ENCODE measurements around the gene HIKESHI.

DNA sequence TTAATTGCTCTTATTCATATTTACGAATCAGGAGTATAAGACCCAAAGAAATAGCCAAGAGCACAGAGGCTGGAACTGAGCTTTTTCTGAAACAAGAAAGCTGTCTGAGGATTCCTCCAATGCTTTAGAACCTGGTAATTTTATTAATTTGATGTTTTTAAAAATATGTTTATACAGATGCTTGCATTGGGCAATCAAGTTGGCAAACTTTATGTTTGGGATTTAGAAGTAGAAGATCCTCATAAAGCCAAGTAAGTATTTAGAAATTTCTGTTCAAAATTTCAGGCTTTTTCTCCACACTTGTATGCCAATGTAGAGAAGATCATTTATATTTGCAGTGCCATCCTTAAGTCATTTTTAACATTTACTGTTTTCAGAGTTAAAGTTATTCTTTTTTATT lies 24.3 kb upstream of the HIKESHI start:
- TF ChIP-seq JUND (IDR thresholded peaks at IDR 0.05) (no peak), POLR2A (IDR thresholded peaks at IDR 0.05; ENCODE audit: borderline replicate concordance, extremely low read depth, insufficient read depth, insufficient read length) (no peak), EZH2 (IDR thresholded peaks at IDR 0.05) (no peak)
- TF ChIP-seq, protein P1, sequence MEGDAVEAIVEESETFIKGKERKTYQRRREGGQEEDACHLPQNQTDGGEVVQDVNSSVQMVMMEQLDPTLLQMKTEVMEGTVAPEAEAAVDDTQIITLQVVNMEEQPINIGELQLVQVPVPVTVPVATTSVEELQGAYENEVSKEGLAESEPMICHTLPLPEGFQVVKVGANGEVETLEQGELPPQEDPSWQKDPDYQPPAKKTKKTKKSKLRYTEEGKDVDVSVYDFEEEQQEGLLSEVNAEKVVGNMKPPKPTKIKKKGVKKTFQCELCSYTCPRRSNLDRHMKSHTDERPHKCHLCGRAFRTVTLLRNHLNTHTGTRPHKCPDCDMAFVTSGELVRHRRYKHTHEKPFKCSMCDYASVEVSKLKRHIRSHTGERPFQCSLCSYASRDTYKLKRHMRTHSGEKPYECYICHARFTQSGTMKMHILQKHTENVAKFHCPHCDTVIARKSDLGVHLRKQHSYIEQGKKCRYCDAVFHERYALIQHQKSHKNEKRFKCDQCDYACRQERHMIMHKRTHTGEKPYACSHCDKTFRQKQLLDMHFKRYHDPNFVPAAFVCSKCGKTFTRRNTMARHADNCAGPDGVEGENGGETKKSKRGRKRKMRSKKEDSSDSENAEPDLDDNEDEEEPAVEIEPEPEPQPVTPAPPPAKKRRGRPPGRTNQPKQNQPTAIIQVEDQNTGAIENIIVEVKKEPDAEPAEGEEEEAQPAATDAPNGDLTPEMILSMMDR (IDR thresholded peaks at IDR 0.05 in 2 of 3, conservative IDR thresholded peaks at IDR 0.05 in 1 of 3; ENCODE audit: borderline replicate concordance in 1 of 3, insufficient read depth in 1 of 3, low read depth in 2 of 3, low read length in 2 of 3) = no peak
- TF ChIP-seq, protein P2, sequence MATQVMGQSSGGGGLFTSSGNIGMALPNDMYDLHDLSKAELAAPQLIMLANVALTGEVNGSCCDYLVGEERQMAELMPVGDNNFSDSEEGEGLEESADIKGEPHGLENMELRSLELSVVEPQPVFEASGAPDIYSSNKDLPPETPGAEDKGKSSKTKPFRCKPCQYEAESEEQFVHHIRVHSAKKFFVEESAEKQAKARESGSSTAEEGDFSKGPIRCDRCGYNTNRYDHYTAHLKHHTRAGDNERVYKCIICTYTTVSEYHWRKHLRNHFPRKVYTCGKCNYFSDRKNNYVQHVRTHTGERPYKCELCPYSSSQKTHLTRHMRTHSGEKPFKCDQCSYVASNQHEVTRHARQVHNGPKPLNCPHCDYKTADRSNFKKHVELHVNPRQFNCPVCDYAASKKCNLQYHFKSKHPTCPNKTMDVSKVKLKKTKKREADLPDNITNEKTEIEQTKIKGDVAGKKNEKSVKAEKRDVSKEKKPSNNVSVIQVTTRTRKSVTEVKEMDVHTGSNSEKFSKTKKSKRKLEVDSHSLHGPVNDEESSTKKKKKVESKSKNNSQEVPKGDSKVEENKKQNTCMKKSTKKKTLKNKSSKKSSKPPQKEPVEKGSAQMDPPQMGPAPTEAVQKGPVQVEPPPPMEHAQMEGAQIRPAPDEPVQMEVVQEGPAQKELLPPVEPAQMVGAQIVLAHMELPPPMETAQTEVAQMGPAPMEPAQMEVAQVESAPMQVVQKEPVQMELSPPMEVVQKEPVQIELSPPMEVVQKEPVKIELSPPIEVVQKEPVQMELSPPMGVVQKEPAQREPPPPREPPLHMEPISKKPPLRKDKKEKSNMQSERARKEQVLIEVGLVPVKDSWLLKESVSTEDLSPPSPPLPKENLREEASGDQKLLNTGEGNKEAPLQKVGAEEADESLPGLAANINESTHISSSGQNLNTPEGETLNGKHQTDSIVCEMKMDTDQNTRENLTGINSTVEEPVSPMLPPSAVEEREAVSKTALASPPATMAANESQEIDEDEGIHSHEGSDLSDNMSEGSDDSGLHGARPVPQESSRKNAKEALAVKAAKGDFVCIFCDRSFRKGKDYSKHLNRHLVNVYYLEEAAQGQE (IDR thresholded peaks at IDR 0.05; ENCODE audit: low read depth) = no peak
- TF ChIP-seq, protein P3, sequence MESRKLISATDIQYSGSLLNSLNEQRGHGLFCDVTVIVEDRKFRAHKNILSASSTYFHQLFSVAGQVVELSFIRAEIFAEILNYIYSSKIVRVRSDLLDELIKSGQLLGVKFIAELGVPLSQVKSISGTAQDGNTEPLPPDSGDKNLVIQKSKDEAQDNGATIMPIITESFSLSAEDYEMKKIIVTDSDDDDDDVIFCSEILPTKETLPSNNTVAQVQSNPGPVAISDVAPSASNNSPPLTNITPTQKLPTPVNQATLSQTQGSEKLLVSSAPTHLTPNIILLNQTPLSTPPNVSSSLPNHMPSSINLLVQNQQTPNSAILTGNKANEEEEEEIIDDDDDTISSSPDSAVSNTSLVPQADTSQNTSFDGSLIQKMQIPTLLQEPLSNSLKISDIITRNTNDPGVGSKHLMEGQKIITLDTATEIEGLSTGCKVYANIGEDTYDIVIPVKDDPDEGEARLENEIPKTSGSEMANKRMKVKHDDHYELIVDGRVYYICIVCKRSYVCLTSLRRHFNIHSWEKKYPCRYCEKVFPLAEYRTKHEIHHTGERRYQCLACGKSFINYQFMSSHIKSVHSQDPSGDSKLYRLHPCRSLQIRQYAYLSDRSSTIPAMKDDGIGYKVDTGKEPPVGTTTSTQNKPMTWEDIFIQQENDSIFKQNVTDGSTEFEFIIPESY (IDR thresholded peaks at IDR 0.05; ENCODE audit: extremely low read depth, insufficient replicate concordance, low read length) = no peak
